Endothelial cell of umbilical vein (primary cell): Measurements from ENCODE around the gene STK32A. TPM values are rescaled to one million over a fixed set of nuclear protein-coding genes. Genes with fewer than 3 reads are reported as not detected.

ENCODE experiments used
- BruUV-seq: library from RNA; stranded (reverse); fragments of 400-500 nt; replicated peaks from 2 replicates; lab custom pipeline; 2021; lab: Mats Ljungman, UMichigan
- CTCF ChIA-PET: fragments of 300-600, 350-600 bp; sonication (Branson Sonifier 250); formaldehyde crosslinking; loops from one replicate; lab custom pipeline; 2021; ENCODE audit warnings: antibody characterized with exemption, inconsistent platforms; lab: Charles Lee
- POLR2A ChIA-PET: fragments of 300-600, 350-600 bp; sonication (Branson Sonifier 250); formaldehyde crosslinking; loops from one replicate; lab custom pipeline; 2021; ENCODE audit warnings: antibody characterized with exemption, inconsistent platforms; lab: Charles Lee
- DNase-seq: peaks from one replicate; pipeline ENCODE4 v3.0.0-alpha.2; 2011; ENCODE audit warnings: low read depth, low spot score
- FAIRE-seq: peaks from 2 replicates; lab custom pipeline; 2011; peaks lifted over from hg19 to GRCh38; lab: Jason Lieb, UNC
- H2AFZ ChIP-seq: 2 replicates; pipeline ENCODE4 v1.6.0; 2012; ENCODE audit warnings: low read depth, low read length, control low read depth, inconsistent platforms
- H3K27ac ChIP-seq: 2 replicates; pipeline ENCODE4 v1.5.1; 2011; ENCODE audit warnings: low read depth, mild to moderate bottlenecking, control low read depth, low read length, moderate library complexity; ENCODE audit not compliant: insufficient read depth
- H3K27me3 ChIP-seq, 2 experiments: 2 replicates each; pipeline versions ENCODE4 v1.6.0 to v1.6.1; 2011; ENCODE audit warnings: low read length in 2 of 2, mixed read lengths in 1 of 2; ENCODE audit not compliant: control insufficient read depth in 2 of 2, insufficient read depth in 2 of 2
- H3K36me3 ChIP-seq, 2 experiments: 2 replicates in 1 of 2; 3 replicates in 1 of 2; pipeline ENCODE4 v1.5.1; 2011; ENCODE audit warnings: low read length in 2 of 2, mild to moderate bottlenecking in 1 of 2, moderate library complexity in 1 of 2; ENCODE audit not compliant: control insufficient read depth in 2 of 2, insufficient read depth in 2 of 2; ENCODE audit errors: extremely low read depth in 1 of 2
- H3K4me1 ChIP-seq: 3 replicates; pipeline ENCODE4 v1.5.1; 2011; ENCODE audit warnings: mild to moderate bottlenecking, low read length; ENCODE audit not compliant: control insufficient read depth, insufficient read depth; ENCODE audit errors: extremely low read depth
- H3K4me2 ChIP-seq: 2 replicates; pipeline ENCODE4 v1.6.1; 2011; ENCODE audit warnings: low read length, control low read depth, mixed read lengths; ENCODE audit not compliant: insufficient read depth
- H3K4me3 ChIP-seq, 3 experiments: fragments of 200-600 bp in 1 of 3; sonication (generic), shearing (Covaris generic) in 1 of 3; replicated peaks in 1 of 3; 2 replicates each; pipeline ENCODE4 v1.5.1; 2011 to 2016; ENCODE audit warnings: control low read depth in 3 of 3, low read length in 3 of 3, mild to moderate bottlenecking in 2 of 3, inconsistent platforms in 1 of 3, low read depth in 1 of 3, moderate library complexity in 1 of 3; ENCODE audit not compliant: insufficient read depth in 1 of 3
- H3K79me2 ChIP-seq: 2 replicates; pipeline ENCODE4 v1.6.0; 2012; ENCODE audit warnings: low read length, inconsistent platforms; ENCODE audit not compliant: control insufficient read depth, insufficient read depth
- H3K9ac ChIP-seq: replicated peaks from 2 replicates; pipeline ENCODE3; 2011; ENCODE audit warnings: low read length, control low read depth; ENCODE audit not compliant: insufficient read depth; ENCODE audit errors: extremely low read depth
- H3K9me1 ChIP-seq: replicated peaks from 3 replicates; pipeline ENCODE4 v1.6.0; 2011; ENCODE audit warnings: mild to moderate bottlenecking, low read length; ENCODE audit not compliant: control insufficient read depth, insufficient read depth; ENCODE audit errors: extremely low read depth
- H3K9me3 ChIP-seq: replicated peaks from 2 replicates; pipeline ENCODE4 v1.5.1; 2012; ENCODE audit warnings: low read length, inconsistent platforms; ENCODE audit not compliant: control insufficient read depth, insufficient read depth
- H4K20me1 ChIP-seq: replicated peaks from 2 replicates; pipeline ENCODE3; 2011; ENCODE audit warnings: mild to moderate bottlenecking, low read length; ENCODE audit not compliant: control insufficient read depth, insufficient read depth; ENCODE audit errors: extremely low read depth
- EZH2 ChIP-seq: IDR thresholded peaks from 2 replicates; pipeline ENCODE4 v1.6.1; 2012; ENCODE audit warnings: borderline replicate concordance, low read depth, mild to moderate bottlenecking, moderate library complexity, low read length, inconsistent platforms; ENCODE audit not compliant: severe bottlenecking
- FOS ChIP-seq: IDR thresholded peaks from 2 replicates; pipeline ENCODE4 v1.6.1; 2011; ENCODE audit warnings: mild to moderate bottlenecking, low read length, moderate library complexity, borderline replicate concordance; ENCODE audit not compliant: insufficient read depth
- GATA2 ChIP-seq: IDR thresholded peaks from 2 replicates; pipeline ENCODE4 v1.7.0; 2011; ENCODE audit warnings: low read depth, mild to moderate bottlenecking, moderate library complexity, mixed read lengths, low read length; ENCODE audit not compliant: insufficient read length, insufficient read depth
- JUN ChIP-seq: IDR thresholded peaks from 2 replicates; pipeline ENCODE4 v1.6.1; 2011; ENCODE audit warnings: borderline replicate concordance, low read depth; ENCODE audit not compliant: insufficient read length, insufficient read depth
- MYC ChIP-seq: IDR thresholded peaks from one replicate; pipeline ENCODE4 v1.6.1; 2011; ENCODE audit warnings: mild to moderate bottlenecking, low read depth, low read length
- POLR2A ChIP-seq: IDR thresholded peaks from 2 replicates; pipeline ENCODE4 v1.6.1; 2012; ENCODE audit warnings: low read depth, mild to moderate bottlenecking, control low read depth, low read length
- POLR2AphosphoS5 ChIP-seq: IDR thresholded peaks from 2 replicates; pipeline ENCODE4 v1.6.1; 2012; ENCODE audit warnings: low read depth, mild to moderate bottlenecking, control low read depth, low read length, moderate library complexity; ENCODE audit not compliant: insufficient read depth
- dilution Hi-C: fragments of 300-500 bp; cut with MboI; formaldehyde crosslinking; loops from one replicate; pipeline ENCODE4 v1.15.0; 2019; ENCODE audit warnings: low sequenced_read_pairs; ENCODE audit not compliant: extremely low pct_ligation_motif_present
- intact Hi-C: fragments of 100-400 bp; cut with micrococcal nuclease; formaldehyde crosslinking; loops from one replicate; pipeline ENCODE4 v1.10.0; 2022
- polyA plus RNA-seq, 4 experiments: library from polyadenylated mRNA; depleted of rRNA in 3 of 4; stranded (reverse) in 3 of 4; unstranded in 1 of 4; fragments of >200 nt; gene quantifications; 2 replicates each; pipeline versions ENCODE4 v1.2.1 to v1.2.3, GENCODE V29; 2011 to 2012; ENCODE audit warnings: missing spikeins in 1 of 4
- total RNA-seq: library from RNA; stranded (reverse); gene quantifications from 2 replicates; pipeline ENCODE4 v1.2.3, GENCODE V29; 2021
- TF ChIP-seq, protein P1 (sequence below): IDR thresholded peaks from 2 replicates; pipeline ENCODE4 v1.6.1; 2011; ENCODE audit not compliant: insufficient read depth, insufficient read length
- TF ChIP-seq, protein P2 (sequence below), 2 donors: IDR thresholded peaks; 1 replicate in 1 of 2; 2 replicates in 1 of 2; pipeline ENCODE4 v1.5.1; 2011; ENCODE audit warnings: low read length in 2 of 2, mild to moderate bottlenecking in 2 of 2, moderate library complexity in 2 of 2, control low read depth in 1 of 2, inconsistent platforms in 1 of 2, low read depth in 1 of 2; ENCODE audit not compliant: insufficient read depth in 1 of 2; ENCODE audit errors: extremely low read depth in 1 of 2

The STK32A gene
- total and polyA plus RNA-seq, 2 donors (not counting 3 experiments of a cell fraction or from before 2014, with no cell fraction given), result not detected

DNA sequence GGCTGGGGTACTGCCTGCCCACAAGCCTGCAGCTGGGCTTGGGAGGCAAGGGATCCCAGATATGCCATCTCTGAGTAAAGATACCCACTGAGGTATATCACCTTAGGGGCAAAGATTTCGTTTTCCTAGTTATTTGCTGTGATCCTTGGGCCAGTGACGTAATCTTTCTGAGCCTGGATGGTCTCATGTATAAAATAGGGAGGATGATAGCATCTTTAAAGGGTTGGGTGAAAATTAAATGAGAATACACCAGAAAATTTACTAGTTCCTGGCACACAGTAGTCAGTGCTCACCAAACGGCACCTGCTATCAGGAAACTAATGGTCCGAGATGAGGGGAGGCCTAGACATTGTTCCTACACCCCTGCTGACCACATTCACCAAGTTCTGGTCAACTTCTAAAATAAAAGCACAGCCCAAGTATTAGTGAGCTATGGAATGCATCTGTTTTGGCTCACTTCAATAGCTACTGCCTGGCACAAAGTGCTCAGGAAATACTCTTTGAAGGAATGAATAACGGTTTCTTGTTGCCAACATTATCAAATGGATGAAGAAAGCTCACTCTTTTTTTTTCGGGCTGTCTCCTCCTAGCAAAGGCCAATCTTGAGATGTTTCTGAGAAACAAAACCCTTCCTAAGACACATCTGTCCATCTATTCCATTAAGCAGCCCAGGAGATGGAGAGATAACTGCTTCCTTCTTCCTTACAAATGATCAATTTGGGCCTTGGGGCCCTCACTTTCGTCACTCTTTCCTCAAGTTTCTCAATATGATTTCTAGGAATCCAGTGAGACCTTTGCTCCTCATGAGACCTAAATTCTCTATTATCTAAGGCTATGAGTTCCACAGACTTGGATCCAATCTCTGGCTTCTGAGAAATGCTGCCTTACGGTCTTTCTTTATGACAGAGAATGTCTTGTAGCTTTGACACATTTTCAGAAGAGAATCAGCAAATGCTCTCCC, 176.8 kb downstream of the STK32A start:
- intact Hi-C loops (no loop called here), dilution Hi-C loops (no loop called here)
- H3K4me2 ChIP-seq, result no peak overlapping the region
- BruUV-seq, result no TSS peak
- no peaks in the 10 kb centered on the region for H3K9me3 ChIP-seq
- H3K4me1 ChIP-seq, result no peaks in the 10 kb centered on the region
- ChIA-PET POLR2A (no interaction called here), CTCF (interaction anchor here (1.1 to 1.8 kb wide), 3 partner anchors 147 to 223 kb away, joined by 3 to 7 read pairs (median 3); no protein-coding TSS in a partner anchor)
- no peaks in the 10 kb centered on the region for H3K27me3 ChIP-seq
- H3K36me3 ChIP-seq, result peaks cover 8 to 22% of the 10 kb centered on the region in 2 experiments
- no peak overlapping the region for H2AFZ ChIP-seq
- DNase-seq (peak; percentile 27), FAIRE-seq (no peak)
- no peaks in the 10 kb centered on the region for H3K9me1 ChIP-seq
- TF ChIP-seq, protein P1, sequence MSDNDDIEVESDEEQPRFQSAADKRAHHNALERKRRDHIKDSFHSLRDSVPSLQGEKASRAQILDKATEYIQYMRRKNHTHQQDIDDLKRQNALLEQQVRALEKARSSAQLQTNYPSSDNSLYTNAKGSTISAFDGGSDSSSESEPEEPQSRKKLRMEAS, result no peak
- TF ChIP-seq GATA2 (no peak), FOS (no peak), POLR2A (no peak), EZH2 (no peak), JUN (no peak), MYC (no peak), POLR2AphosphoS5 (no peak)
- TF ChIP-seq, protein P2, sequence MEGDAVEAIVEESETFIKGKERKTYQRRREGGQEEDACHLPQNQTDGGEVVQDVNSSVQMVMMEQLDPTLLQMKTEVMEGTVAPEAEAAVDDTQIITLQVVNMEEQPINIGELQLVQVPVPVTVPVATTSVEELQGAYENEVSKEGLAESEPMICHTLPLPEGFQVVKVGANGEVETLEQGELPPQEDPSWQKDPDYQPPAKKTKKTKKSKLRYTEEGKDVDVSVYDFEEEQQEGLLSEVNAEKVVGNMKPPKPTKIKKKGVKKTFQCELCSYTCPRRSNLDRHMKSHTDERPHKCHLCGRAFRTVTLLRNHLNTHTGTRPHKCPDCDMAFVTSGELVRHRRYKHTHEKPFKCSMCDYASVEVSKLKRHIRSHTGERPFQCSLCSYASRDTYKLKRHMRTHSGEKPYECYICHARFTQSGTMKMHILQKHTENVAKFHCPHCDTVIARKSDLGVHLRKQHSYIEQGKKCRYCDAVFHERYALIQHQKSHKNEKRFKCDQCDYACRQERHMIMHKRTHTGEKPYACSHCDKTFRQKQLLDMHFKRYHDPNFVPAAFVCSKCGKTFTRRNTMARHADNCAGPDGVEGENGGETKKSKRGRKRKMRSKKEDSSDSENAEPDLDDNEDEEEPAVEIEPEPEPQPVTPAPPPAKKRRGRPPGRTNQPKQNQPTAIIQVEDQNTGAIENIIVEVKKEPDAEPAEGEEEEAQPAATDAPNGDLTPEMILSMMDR (IDR thresholded peaks at IDR 0.05; ENCODE audit: extremely low read depth in 1 of 2, insufficient read depth in 1 of 2, low read depth in 1 of 2, low read length in 2 of 2), result no peak
- H3K79me2 ChIP-seq, result no peaks in the 10 kb centered on the region
- no peak overlapping the region for H3K27ac ChIP-seq
- no peak overlapping the region for H3K4me3 ChIP-seq
- no peaks in the 10 kb centered on the region for H4K20me1 ChIP-seq
- H3K9ac ChIP-seq, result no peak overlapping the region
